HK-2 (cell line): ENCODE measurements around the gene ZNF280B.
"Not testable (repeated sequence)": the region's sequence is repeated elsewhere in the genome, so short reads cannot be mapped to it uniquely, and the experiment has no call there.

Source experiments
- DNase-seq: peaks from one replicate; pipeline ENCODE4 v3.0.0-alpha.2; 2018; ENCODE audit not compliant: unreplicated experiment

ZNF280B gene

DNA sequence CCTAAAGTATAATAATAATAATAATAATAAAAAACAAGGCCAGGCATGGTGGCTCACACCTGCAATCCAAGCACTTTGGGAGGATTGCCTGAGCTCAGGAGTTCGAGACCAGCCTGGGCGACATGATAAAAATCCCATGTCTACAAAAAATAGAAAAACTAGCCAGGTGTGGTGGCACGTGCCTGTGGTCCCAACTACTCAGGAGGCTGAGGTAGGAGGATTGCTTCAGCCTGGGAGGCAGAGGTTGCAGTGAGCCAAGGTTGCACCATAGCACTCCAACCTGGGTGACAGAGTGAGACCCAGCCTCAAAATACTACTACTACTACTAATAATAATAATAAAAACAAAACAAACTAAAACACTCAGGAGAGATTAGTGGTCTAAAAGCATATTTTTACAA is 27.1 kb upstream of the ZNF280B start:
- no peak for DNase-seq

DNA sequence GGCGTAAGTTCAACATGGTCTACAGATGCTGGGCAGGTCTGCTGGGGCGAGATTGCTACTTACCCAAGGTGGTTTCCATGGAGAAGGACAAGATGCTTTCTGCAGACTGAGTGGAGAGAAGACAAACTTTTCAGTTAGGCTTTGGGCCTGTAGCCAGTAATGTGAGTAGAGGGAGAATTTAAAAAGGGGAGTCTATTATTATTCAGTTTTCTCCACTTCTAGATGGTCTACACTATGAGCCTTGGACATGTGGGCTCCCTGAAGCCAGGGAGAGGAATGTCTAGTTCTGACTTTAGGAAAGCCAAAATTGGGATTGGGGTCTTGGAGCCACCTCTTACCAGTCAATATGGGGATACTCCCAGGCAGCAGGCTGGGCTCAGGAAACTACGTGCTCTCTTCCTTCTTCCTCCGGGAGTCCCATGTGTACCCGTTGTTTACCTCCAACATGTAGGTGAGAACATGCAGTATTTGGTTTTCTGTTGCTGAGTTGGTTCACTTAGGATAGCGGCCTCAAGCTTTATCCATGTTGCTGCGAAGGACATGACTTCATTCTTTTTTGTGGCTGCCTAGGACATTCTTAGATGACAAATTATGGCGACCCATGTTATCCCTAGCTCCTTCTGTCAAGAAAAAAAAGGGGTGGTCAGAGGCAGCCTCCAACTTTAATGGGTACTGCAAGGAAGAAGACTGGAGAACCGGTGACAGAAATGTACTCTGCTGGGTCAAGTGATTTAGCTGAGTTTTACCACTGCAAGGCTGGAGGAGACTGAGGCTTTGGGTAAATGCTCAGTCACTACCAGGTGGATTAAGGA is 26.3 kb upstream of the ZNF280B start:
- no peak for DNase-seq

DNA sequence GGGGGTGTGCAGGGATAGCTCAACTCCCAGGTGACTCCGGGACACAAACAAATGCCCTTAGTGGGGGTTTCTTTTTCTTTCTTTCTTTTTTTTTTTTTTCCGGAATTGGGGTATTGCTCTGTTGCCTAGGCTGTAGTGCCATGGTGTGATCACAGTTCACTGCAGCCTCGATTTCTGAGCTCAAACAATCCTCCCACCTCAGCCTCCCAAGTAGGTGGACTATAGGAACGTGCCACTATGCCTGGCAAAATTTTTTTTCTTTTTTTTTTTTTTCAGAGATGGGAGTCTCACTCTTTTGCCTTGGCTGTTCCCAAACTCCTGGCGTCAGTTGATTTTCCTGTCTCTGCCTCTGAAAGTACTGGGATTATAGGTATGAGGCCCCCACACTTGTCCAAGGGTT is 25.3 kb upstream of the ZNF280B start:
- no peak for DNase-seq

DNA sequence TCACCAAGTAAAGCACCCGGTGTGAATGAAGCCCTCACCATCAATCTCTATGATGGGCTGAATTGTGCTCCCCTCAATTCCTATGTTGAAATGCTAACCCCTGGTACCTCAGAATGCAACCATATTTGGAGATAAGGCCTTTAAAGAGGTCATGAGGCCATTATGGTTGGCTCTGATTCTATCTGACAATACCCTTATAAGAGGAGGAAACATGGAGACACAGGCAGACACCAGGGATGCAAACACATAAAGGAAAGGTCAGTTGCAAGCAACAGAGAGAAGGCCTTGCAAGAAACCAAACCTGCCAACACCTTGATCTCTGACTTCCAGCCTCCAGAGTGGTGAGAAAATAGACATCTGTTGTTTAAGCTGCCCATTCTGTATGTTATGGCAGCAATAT is 24.9 kb upstream of the ZNF280B start:
- DNase-seq: no peak

DNA sequence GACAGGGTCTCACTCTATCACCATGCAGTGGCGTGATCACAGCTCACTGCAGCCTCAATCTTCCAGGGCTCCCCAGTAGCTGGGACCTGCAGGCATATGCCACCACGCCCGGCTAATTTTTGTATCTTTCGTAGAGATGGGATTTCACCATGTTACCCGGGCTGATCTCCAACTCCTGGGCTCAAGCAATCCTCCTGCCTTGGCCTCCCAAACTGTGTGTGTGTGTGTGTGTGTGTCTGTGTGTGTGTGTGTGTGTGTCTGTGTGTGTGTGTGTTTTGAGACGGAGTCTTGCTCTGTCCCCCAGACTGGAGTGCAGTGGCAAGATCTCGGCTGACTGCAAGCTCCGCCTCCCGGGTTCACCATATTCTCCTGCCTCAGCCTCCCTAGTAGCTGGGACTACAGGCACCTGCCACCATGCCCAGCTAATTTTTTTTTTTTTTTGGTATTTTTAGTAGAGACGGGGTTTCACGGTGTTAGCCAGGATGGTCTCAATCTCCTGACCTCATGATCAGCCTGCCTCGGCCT is 24.1 kb upstream of the ZNF280B start:
- not testable (repeated sequence) for DNase-seq

- DNase-seq: no peak
Measured at GRCh38 chr22:22531770-22532546, 23.4 kb upstream of the ZNF280B start.

GRCh38 chr22:22528780-22529179 is 20.2 kb upstream of the ZNF280B start:
- DNase-seq: no peak

GRCh38 chr22:22527312-22527711 is 18.8 kb upstream of the ZNF280B start:
- DNase-seq: no peak

DNA sequence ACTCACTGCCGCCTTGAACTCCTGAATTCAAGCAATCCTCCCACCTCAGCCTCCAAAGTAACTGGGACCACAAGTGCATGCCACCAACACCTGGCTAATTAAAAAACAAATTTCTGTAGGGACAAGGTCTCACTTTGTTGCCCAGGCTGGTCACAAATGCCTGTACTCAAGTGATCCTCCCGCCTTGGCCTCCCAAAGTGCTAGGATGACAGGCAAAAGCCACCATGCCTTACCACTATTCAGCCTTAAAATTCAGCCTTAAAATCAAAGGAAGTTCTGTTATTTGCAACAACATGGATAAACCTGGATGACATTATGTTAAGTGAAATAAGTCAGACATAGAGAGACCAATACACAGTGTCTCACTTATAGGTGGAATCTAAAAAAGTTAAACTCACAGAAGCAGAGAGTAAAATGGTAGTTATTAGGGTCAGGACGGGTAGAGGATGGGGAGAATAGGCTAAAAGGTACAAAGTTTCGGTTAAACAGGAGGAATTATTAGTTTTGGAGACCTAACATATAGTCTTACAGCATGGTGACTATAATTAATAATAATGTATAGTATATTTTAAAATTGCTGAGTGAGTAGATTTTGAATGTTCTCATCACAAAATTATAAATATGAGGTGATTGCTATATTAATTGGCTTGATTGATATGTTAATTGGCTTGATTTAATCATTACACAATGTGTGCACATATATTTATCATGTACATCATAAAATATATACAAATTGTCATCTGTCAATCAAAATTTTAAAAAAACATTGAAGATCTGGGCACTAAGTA is 17.8 kb upstream of the ZNF280B start:
- DNase-seq: no peak

GRCh38 chr22:22523494-22523893 is 15.0 kb upstream of the ZNF280B start:
- no peak for DNase-seq

DNA sequence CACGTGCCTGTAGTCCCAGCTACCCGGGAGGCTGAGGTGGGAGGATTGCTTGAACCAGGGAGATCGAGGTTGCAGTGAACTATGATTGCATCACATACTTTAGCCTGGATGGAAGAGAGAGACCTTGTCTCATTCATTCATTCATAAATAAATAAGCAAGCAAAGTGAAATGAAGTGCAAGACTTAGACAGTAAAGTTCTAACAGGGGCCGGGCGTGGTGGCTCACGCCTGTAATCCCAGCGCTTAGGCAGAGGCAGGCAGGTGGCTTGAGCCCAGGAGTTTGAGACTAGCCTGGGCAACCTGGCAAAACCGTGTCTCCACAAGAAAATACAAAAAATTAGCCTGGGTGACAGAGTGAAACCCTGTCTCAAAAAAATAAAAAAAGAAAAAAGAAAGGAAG is 13.1 kb upstream of the ZNF280B start:
- no peak for DNase-seq

- no peak for DNase-seq
Measured at GRCh38 chr22:22520667-22521602, 12.4 kb upstream of the ZNF280B start.

DNA sequence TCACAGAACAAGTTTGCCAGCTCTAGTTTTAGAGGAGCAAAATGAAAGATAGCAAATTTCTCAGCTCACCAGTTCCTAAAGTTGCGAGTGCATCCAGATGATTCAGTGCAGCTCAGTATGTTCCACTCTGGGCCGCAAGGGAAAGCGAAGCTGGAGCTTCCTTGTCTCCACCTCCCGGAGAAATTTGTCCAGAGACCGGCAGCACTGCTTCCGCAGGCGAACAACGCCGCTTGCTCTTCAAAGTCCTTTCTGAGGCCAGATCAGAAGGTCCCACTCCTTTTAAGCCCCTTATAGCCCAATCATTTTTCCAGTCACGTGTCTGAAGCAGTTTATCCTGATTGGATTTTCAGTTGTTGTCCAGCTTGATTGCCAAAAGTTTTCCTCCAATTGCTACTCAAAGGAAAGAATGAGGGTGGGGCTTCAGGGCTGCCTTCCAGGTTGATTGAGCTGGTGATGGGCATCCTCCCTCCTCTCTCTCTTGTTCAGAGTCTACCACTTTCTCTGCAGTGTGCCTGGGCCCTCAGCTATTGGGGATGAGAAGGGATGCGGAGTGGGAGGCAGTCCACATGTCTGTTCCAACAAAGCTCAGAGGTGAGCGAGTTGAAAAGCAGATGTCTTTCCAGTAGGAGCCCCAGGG is 11.6 kb upstream of the ZNF280B start, which contains the start of gene ZNF280A:
ZNF280A (minus strand) TSS at position 251 of the 637 bp plus-strand sequence. CDS start 4,640 bp downstream, outside the sequence.
- DNase-seq: no peak

DNA sequence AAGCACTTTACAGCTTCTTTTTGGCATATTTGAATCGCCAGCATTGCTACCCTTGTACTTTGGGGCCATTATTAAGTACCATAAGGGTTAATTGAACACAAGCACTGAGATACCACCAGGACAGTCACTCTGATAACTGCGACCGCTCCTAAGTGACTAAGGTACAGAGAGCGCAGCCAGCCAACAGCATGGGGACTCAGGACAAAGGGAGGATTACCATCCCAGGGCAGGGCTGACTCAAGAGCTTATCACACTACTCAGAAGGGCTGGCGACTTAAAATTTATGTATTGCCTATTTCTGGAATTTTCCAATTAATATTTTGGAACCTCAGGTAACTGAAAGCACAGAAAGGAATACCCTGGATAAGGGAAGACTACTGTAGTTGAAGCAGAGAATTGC is 11.0 kb upstream of the ZNF280B start:
- DNase-seq: no peak

GRCh38 chr22:22516992-22517391 is 8.4 kb upstream of the ZNF280B start:
- no peak for DNase-seq

DNA sequence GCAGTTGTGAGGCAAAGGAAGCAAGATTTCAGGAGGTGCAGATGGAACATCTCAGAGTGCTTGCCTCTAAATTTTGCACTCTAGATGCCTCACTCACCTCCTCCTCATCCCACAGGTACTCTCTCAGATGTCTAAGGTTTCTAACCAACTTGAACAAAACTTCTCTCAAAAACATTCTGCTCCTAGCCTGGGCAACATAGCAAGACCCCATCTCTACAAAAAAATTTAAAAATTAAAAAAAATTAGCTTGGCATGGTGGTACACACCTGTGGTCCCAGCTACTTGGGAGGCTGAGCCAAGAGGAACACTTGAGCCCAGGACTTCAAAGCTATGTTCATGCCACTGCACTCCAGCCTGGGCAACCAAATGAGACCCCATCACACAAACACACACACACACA is 7.3 kb upstream of the ZNF280B start:
- DNase-seq: no peak

- DNase-seq: not testable (repeated sequence)
Measured at GRCh38 chr22:22514431-22514830, 5.9 kb upstream of the ZNF280B start.

DNA sequence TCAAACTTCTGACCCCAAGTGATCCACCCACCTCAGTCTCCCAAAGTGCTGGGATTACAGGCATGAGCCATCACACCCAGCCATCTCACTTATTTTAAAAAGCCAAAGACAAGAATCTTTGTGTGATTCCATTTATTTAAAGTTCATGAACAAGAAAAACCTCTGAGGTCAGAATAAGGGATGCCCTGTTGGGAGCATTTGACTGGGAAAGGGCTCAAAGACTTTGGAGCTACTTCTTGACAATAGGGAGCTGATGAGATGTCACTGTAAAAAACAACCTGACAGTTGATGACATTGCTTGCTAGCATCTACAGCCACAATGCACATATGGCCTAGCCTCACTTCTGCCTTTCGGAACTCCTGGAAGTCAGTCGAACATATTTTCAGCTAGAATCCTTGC is 5.1 kb upstream of the ZNF280B start:
- no peak for DNase-seq

DNA sequence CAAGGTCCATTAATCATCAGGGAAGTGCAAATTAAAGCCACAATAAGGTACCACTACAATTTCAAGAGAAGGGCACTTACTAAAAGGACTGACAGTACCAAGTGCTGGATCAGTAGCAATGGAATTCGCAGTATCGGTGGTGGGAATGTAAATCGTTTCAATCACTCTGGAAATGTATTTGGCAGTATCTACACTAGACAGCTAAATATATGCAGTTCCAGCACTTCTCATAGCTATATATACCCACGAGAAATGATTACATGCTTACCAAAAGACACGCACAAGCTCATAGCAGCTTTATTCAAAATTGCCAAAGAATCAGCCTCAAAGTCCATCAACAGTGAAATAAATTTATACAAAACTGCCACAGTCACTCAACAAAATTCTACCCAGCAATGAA is 4.4 kb upstream of the ZNF280B start:
- no peak for DNase-seq

DNA sequence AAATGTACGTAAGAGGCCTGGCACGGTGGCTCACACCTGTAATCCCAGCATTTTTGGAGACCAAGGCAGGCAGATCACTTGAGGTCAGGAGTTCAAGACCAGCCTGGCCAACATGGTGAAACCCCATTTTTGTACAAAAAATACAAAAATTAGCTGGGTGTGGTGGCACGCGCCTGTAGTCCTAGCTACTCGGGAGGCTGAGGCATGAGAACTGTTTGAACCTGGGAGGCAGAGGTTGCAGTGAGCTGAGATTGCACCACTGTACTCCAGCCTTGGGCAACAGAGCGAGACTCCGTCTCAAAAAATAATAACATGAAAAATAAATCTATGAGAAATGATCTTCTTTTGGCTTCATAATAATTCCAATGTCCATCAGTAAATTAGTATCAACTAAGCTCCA is 2.3 kb upstream of the ZNF280B start:
- not testable (repeated sequence) for DNase-seq
